NCI-H2107 treated with DMSO at 0.1 percent for 48 hours (cell line): Measurements from ENCODE around the gene MBD3L1.

Experiments used
- DNase-seq: peaks from one replicate; lab custom pipeline; 2025; ENCODE audit not compliant: unreplicated experiment; lab: John Stamatoyannopoulos, UW

Gene MBD3L1

DNA sequence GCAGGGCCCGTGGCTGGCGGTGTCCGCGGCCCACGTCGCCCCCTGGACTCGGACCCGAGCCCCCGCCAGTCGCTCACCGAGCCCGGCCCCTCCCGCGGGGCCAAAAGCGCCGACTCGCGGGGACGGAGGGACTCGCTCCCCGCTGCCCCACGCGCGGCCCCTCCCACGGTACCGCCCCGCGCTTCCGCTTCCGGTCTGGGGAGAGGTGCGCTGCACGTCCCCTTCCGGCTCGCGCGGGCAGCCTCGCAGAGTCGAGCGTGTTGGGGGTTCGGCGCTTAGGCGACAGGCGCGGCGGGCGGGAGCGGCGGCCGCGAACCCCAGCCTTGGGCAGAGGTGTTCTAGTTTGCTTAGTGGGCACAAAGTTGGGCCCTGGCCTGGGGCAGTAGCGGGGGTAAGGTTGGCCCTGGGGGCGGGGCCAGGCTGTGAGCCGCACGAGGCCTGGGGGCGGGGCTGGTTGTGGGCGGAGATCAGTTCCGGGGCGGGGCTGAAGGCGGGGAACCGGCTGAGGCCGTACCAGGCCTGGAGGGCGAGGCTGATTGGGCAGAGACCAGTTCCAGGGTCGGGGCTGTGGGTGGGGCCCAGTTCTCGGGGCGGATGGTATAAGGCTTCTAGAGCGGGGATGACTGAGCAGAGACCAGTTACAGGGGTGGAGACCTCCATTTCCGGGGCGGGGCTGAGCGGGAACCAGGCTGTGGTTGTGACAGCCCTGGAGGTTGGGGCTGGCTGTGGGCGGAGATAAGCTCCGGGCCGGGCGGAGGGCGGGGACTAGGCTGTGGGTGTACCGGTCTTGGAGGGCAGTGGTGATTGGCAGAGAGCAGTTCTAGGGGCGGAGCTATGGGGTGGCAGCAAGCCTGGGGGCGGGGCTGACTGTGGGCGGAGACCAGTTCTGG lies at the start of gene MBD3L1, which contains the start of gene ZNF558:
Gene MBD3L1, plus strand, starts transcription at position 246 of the 890 bp plus-strand sequence. CDS start 10,302 bp downstream, outside the sequence.
Gene ZNF558, minus strand, starts transcription at position 173 of the 890 bp plus-strand sequence. CDS start 9,645 bp downstream, outside the sequence.
- DNase-seq: peak; percentile 39

DNA sequence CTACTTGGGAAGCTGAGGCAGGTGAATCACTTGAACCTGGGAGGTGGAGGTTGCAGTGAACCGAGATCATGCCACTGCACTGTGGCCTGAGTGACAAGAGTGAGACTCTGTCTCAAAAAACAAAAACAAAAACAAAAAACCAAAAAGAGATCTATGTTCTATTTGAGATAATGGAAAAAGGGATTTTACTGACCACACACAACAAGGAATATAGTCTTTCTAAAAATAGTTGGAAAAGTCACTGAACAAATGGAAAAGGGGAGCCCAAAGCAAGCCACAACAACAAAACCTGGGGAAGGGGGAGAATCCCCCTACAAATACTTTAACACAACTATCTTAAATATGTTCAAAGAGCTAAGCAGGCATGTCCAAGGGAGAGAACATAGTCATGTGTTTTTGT lies 37.4 kb upstream of the MBD3L1 start:
- DNase-seq: no peak

GRCh38 chr19:8806661-8807060 lies 25.5 kb upstream of the MBD3L1 start:
- no peak for DNase-seq

GRCh38 chr19:8811315-8812172 lies 20.6 kb upstream of the MBD3L1 start:
- no peak for DNase-seq

GRCh38 chr19:8814176-8814575 lies 18.0 kb upstream of the MBD3L1 start:
- DNase-seq: no peak

GRCh38 chr19:8815780-8816179 lies 16.4 kb upstream of the MBD3L1 start:
- DNase-seq: no peak

DNA sequence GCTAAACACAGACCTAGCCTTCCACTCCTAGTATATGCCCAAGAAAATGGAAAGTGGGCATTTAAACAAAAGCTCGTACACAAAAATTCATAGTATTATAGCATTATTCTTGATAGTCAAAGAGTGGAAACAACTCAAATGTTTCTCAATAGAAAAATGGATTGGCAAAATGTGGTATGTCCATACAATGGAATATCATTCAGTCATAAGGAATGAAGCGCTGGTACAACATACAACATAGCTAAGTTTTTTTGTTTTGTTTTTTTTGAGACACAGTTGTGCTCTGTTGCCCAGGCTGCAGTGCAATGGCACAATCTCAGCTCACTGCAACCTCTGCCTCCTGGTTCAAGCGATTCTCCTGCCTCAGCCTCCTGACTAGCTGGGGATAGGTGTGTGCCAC lies 11.9 kb upstream of the MBD3L1 start:
- DNase-seq: no peak

- DNase-seq: no peak
Observed at GRCh38 chr19:8821748-8822241, 10.4 kb upstream of the MBD3L1 start.

DNA sequence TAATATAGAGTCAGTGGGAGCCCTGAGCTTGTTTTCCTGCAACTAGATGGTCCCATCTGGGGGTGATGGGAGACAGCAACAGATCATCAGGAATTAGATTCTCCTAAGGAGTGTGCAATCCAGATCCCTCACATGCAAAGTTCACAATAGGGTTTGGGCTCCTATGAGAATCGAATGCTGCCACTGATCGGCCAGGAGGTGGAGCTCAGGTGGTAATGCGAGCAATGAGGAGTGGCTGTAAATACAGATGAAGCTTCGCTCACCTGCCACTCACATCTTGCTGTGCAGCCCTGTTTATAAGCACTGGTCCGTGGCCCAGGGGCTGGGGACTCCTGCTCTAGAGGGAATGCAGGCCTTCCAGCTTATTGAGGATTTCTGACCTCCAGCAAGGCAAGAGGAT lies 5.8 kb upstream of the MBD3L1 start:
- no peak for DNase-seq

GRCh38 chr19:8827277-8827676 lies 4.9 kb upstream of the MBD3L1 start:
- no peak for DNase-seq

DNA sequence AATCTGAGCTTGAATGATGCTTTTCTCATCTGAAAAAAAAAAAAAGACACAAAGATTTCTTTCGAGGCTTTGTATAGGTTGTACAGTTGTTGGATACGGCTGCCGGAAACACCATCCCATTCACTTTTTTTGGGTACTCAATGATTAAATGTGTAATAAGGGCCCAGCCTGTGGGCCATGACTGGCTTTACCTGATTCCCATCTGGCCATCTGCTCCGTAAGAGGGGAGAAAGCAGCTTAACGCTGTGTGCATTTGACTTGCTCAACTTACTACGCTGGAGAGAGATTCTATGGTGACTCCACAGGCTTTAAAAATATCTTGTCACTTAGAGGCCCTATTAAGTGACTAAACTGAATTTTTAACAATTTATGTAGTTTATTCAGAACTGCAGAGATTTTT lies 804 bp upstream of the MBD3L1 start:
- DNase-seq: no peak

DNA sequence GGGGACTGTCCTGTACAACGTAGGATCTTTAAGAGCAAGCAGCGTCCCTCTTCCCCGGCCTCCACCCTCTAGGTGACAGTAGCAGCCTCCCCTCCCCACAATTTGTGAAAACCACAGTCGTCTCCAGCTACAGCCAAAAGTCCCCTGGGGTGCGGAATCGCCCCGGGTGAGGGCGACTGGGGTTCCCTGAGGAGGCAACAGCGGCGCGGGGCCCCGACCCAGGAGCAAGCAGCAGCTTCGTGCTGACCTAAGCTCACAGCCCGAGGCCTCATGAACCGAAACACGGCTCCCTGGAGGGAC lies 395 bp upstream of the MBD3L1 start:
- DNase-seq: no peak

- no peak for DNase-seq
Observed at GRCh38 chr19:8835446-8835845, 3.3 kb downstream of the MBD3L1 start.

DNA sequence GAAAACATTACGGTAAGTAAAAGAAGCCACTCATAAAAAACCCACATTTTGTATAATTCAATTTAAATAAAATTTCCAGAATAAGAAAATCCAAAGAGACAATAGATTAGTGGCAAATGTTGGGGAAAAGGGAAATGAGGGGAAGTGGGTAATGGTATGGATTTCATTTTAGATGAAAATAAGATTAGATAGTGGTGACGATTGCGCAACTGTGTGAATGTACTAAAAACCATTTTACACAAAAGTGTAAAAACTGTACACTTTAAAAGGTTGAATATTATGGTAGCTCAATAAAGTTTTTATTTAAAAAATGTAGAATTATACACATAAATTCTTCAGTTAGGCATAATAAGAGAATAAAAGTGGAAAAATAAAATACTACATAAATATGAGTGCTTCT lies 3.7 kb downstream of the MBD3L1 start:
- no peak for DNase-seq

DNA sequence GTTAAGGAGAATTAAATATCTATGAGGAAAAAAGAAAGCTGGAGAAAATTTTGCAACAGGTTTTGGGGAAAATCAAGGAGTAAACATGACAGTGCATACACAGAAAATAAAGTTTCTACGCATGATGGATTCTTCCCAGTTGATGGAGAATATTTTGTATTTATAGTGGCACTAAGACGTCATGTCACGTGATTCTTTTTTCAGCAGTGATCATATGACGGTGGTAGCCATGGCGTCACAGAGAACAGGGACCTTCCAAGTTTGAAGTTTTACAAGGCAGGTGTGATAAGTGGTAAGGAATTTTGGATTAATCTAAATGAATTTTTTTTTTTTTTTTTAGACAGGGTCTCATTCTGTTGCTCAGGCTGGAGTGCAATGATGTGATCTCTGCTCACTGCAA lies 8.5 kb downstream of the MBD3L1 start:
- DNase-seq: no peak

GRCh38 chr19:8846819-8847218 lies 14.6 kb downstream of the MBD3L1 start:
- no peak for DNase-seq

DNA sequence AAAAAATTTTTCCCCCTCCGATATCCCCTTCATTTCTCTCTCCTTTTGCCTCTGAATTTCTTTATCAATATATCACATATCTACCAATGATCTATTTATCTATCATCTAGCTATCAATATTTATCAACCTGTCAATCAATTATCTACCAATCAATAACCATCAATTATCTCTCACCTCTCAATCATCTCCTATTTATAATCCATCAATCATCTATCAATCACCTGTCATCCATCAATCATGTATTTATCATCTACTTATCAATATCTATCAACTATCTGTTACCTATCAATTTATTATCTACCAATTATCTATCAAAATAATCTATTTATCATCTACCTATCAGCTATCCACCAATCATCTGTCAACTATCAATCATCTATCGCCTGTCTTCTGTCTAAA lies 17.1 kb downstream of the MBD3L1 start:
- DNase-seq: no peak

GRCh38 chr19:8850488-8850887 lies 18.3 kb downstream of the MBD3L1 start:
- no peak for DNase-seq

- DNase-seq: no peak
Observed at GRCh38 chr19:8858260-8858659, 26.1 kb downstream of the MBD3L1 start.

DNA sequence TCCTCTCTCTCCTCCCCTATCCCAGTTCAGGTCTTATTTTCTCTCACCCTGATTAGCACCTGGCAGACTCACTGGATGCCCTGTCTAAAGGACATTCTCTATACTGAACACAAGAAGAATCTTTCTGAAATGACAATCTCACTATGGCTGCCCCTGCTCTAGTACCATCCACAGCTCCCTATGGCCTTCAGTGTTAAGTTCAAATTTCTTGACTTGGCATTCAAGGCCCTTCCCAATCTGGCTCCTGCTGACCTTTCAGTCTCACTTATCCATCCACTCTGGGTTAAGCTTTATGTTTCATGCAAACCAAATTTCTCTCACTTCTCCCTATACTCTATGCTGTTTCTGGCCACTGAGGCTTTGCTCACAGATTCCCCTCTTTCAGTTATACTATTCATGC lies 34.2 kb downstream of the MBD3L1 start:
- no peak for DNase-seq

- no peak for DNase-seq
Observed at GRCh38 chr19:8877854-8878705, 45.9 kb downstream of the MBD3L1 start.
